Fibroblast of lung (primary cell): ENCODE measurements around the gene PHIP. TPM values are rescaled to one million over a fixed set of nuclear protein-coding genes. Genes with fewer than 3 reads are reported as not detected.

Experiments used
- DNase-seq, 2 donors: peaks; one replicate each; pipeline versions ENCODE4 v3.0.0 to v3.0.0-alpha.2; 2010; ENCODE audit warnings: low read depth in 2 of 2
- H2AFZ ChIP-seq: 2 replicates; pipeline ENCODE4 v1.5.1; 2012; ENCODE audit warnings: low read length, control low read depth, inconsistent platforms
- H3K27ac ChIP-seq: 2 replicates; pipeline ENCODE4 v1.5.1; 2011; ENCODE audit warnings: low read length, control low read depth; ENCODE audit not compliant: insufficient read depth
- H3K27me3 ChIP-seq: 2 replicates; pipeline ENCODE4 v1.5.1; 2011; ENCODE audit warnings: mild to moderate bottlenecking, low read length; ENCODE audit not compliant: control insufficient read depth, insufficient read depth
- H3K36me3 ChIP-seq: 2 replicates; pipeline ENCODE4 v1.5.1; 2011; ENCODE audit warnings: low read length; ENCODE audit not compliant: control insufficient read depth, insufficient read depth
- H3K4me1 ChIP-seq: 2 replicates; pipeline ENCODE4 v1.5.1; 2011; ENCODE audit warnings: low read length; ENCODE audit not compliant: control insufficient read depth, insufficient read depth; ENCODE audit errors: extremely low read depth
- H3K4me2 ChIP-seq: 2 replicates; pipeline ENCODE4 v1.5.1; 2011; ENCODE audit warnings: low read length, control low read depth; ENCODE audit not compliant: insufficient read depth; ENCODE audit errors: extremely low read depth
- H3K4me3 ChIP-seq, 4 experiments: fragments of 200-600 bp in 1 of 4; sonication (generic) in 1 of 4; replicated peaks in 1 of 4; 2 replicates each; pipeline ENCODE4 v1.5.1; 2011 to 2016; ENCODE audit warnings: low read length in 4 of 4, low read depth in 3 of 4, mild to moderate bottlenecking in 3 of 4, control low read depth in 2 of 4, inconsistent platforms in 1 of 4, mixed read lengths in 1 of 4; ENCODE audit not compliant: insufficient read depth in 1 of 4; ENCODE audit errors: control extremely low read depth in 1 of 4
- H3K79me2 ChIP-seq: 2 replicates; pipeline ENCODE4 v1.5.1; 2012; ENCODE audit warnings: mild to moderate bottlenecking, low read length, inconsistent platforms; ENCODE audit not compliant: control insufficient read depth, insufficient read depth
- H3K9ac ChIP-seq: 2 replicates; pipeline ENCODE4 v1.5.1; 2011; ENCODE audit warnings: mild to moderate bottlenecking, low read length, control low read depth; ENCODE audit not compliant: insufficient read depth
- H3K9me3 ChIP-seq: 2 replicates; pipeline ENCODE4 v1.5.1; 2012; ENCODE audit warnings: low read depth, low read length; ENCODE audit not compliant: control insufficient read depth, insufficient read depth
- H4K20me1 ChIP-seq: 2 replicates; pipeline ENCODE4 v1.5.1; 2011; ENCODE audit warnings: low read length; ENCODE audit not compliant: control insufficient read depth, insufficient read depth; ENCODE audit errors: extremely low read depth
- CTCF ChIP-seq, 2 donors: IDR thresholded peaks in 1 of 2; conservative IDR thresholded peaks in 1 of 2; 1 replicate in 1 of 2; 2 replicates in 1 of 2; pipeline ENCODE4 v1.5.1; 2011 to 2012; ENCODE audit warnings: low read length in 2 of 2, control low read depth in 1 of 2, inconsistent platforms in 1 of 2, low read depth in 1 of 2, mild to moderate bottlenecking in 1 of 2
- EZH2 ChIP-seq: IDR thresholded peaks from 2 replicates; pipeline ENCODE4 v1.5.1; 2012; ENCODE audit warnings: low read length, control low read depth, mild to moderate bottlenecking; ENCODE audit errors: missing control alignments
- polyA plus RNA-seq, 2 donors: library from polyadenylated mRNA; depleted of rRNA in 1 of 2; stranded (reverse) in 1 of 2; unstranded in 1 of 2; fragments of >200 nt; gene quantifications; 2 replicates each; pipeline ENCODE4 v1.2.1, GENCODE V29; 2011 to 2012; ENCODE audit warnings: missing spikeins in 1 of 2
- total RNA-seq: library from RNA; depleted of rRNA; stranded (reverse); fragments of >200 nt; gene quantifications from 2 replicates; pipeline ENCODE4 v1.2.1, GENCODE V29; 2014

The PHIP gene
- total and polyA plus RNA-seq, 2 donors (not counting 1 experiment from before 2014, with no cell fraction given), result 6.7 to 26.1 TPM

- no peaks in the 10 kb centered on the region for H3K9me3 ChIP-seq
- H3K4me2 ChIP-seq, result no peak overlapping the region
- H3K36me3 ChIP-seq, result no peaks in the 10 kb centered on the region
- no peaks in the 10 kb centered on the region for H3K4me1 ChIP-seq
- H2AFZ ChIP-seq, result no peak overlapping the region
- no peaks in the 10 kb centered on the region for H3K27me3 ChIP-seq
- TF ChIP-seq EZH2 (no peak), CTCF (conservative IDR thresholded peaks at IDR 0.05 in 1 of 2, IDR thresholded peaks at IDR 0.05 in 1 of 2; ENCODE audit: low read depth in 1 of 2, low read length in 2 of 2) (no peak)
- DNase-seq, result no peak
- no peak overlapping the region for H3K27ac ChIP-seq
- H3K79me2 ChIP-seq, result no peaks in the 10 kb centered on the region
- no peak overlapping the region for H3K9ac ChIP-seq
- H3K4me3 ChIP-seq, result no peak overlapping the region
- no peaks in the 10 kb centered on the region for H4K20me1 ChIP-seq
These were observed 125.7 kb downstream of the PHIP start for GRCh38 chr6:78952362-78952761.

GRCh38 chr6:78948785-78949184, 129.3 kb downstream of the PHIP start:
- Histone ChIP-seq H2AFZ (no peak overlapping the region), H3K79me2 (no peaks in the 10 kb centered on the region), H3K4me2 (no peak overlapping the region), H3K36me3 (no peaks in the 10 kb centered on the region), H3K9ac (no peak overlapping the region), H3K9me3 (no peaks in the 10 kb centered on the region), H4K20me1 (no peaks in the 10 kb centered on the region), H3K4me3 (no peak overlapping the region), H3K4me1 (no peaks in the 10 kb centered on the region), H3K27ac (no peak overlapping the region), H3K27me3 (no peaks in the 10 kb centered on the region)
- no peak for TF ChIP-seq EZH2
- no peak for TF ChIP-seq CTCF (conservative IDR thresholded peaks at IDR 0.05 in 1 of 2, IDR thresholded peaks at IDR 0.05 in 1 of 2; ENCODE audit: low read depth in 1 of 2, low read length in 2 of 2)
- no peak for DNase-seq

DNA sequence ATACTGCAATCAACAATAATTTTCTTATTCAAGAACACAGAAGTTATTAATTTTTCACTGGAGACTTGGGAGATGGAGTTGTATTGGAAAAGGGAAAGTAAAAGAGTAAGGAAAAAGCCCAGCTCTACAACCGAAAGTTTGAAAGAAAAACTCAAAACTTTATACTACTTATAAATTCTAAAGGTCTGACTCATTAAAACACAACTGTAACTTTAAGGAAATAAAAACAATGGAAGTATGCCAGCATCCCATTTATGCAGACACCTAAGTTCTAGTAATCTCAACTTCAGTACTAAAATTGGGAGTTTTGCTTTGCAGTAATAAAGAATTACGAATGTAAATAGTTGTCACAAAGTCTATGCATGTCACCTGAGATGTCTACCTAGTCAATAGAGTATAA, 130.1 kb downstream of the PHIP start:
- Histone ChIP-seq H3K4me3 (no peak overlapping the region), H3K27ac (no peak overlapping the region), H2AFZ (no peak overlapping the region), H3K36me3 (no peaks in the 10 kb centered on the region), H3K79me2 (no peaks in the 10 kb centered on the region), H4K20me1 (no peaks in the 10 kb centered on the region), H3K4me1 (no peaks in the 10 kb centered on the region), H3K9ac (no peak overlapping the region), H3K9me3 (no peaks in the 10 kb centered on the region), H3K27me3 (no peaks in the 10 kb centered on the region), H3K4me2 (no peak overlapping the region)
- DNase-seq, result peak; percentile 65 to 66
- TF ChIP-seq EZH2 (no peak), CTCF (conservative IDR thresholded peaks at IDR 0.05 in 1 of 2, IDR thresholded peaks at IDR 0.05 in 1 of 2; ENCODE audit: low read depth in 1 of 2, low read length in 2 of 2) (no peak)
